Ovary (tissue), 9 donors: ENCODE measurements around the gene TAF3. TPM values are rescaled to one million over a fixed set of nuclear protein-coding genes. Genes with fewer than 3 reads are reported as not detected.
"Not testable (repeated sequence)": the region's sequence is repeated elsewhere in the genome, so short reads cannot be mapped to it uniquely, and the experiment has no call there.

ENCODE experiments used
- DNase-seq, 5 donors: peaks; one replicate each; pipeline ENCODE4 v3.0.0-alpha.2; 2019 to 2020
- H3K27ac ChIP-seq, 2 donors: fragments of 200-600 bp; one replicate each; pipeline versions ENCODE4 v1.5.1 to v1.8.0; 2019 to 2022
- H3K27me3 ChIP-seq: fragments of 200-600 bp; one replicate; pipeline ENCODE4 v1.8.0; 2022
- H3K36me3 ChIP-seq: fragments of 200-600 bp; sonication (generic); one replicate; pipeline ENCODE4 v1.5.1; 2019
- H3K4me1 ChIP-seq: one replicate; pipeline ENCODE4 v1.8.1; 2013; ENCODE audit warnings: mild to moderate bottlenecking, moderate library complexity; ENCODE audit not compliant: insufficient read depth
- H3K4me3 ChIP-seq: fragments of 200-600 bp; sonication (generic); one replicate; pipeline ENCODE4 v1.5.1; 2017
- H3K9me3 ChIP-seq, 2 donors: fragments of 200-600 bp in 1 of 2; sonication (generic) in 1 of 2; one replicate each; pipeline versions ENCODE4 v1.5.1 to v1.8.1; 2013 to 2019; ENCODE audit warnings: mild to moderate bottlenecking in 1 of 2, moderate library complexity in 1 of 2
- CTCF ChIP-seq, 3 donors: fragments of 450-650 bp in 2 of 3; fragments of 200-600 bp in 1 of 3; IDR thresholded peaks; one replicate each; pipeline versions ENCODE4 v1.5.1 to v1.8.0; 2016 to 2022; ENCODE audit warnings: antibody characterized with exemption in 3 of 3, mild to moderate bottlenecking in 1 of 3
- EP300 ChIP-seq: sonication (generic); formaldehyde crosslinking; IDR thresholded peaks from one replicate; pipeline ENCODE4 v1.6.1; 2017; ENCODE audit warnings: antibody characterized with exemption
- POLR2A ChIP-seq: fragments of 450-650 bp; IDR thresholded peaks from one replicate; pipeline ENCODE4 v1.6.1; 2017; ENCODE audit warnings: antibody characterized with exemption, mild to moderate bottlenecking, moderate library complexity
- WGBS, 3 donors: extraction: QIAGEN DNeasy Blood & Tissue Kit in 1 of 3; methylation state at CpG; one replicate each; pipeline versions ENCODE4 v1.1.5 to v1.1.7; 2013 to 2017; 5-methylcytosine and 5-hydroxymethylcytosine counted together
- intact Hi-C, 4 donors: fragments of 100-400 bp; cut with DNase I; formaldehyde crosslinking; loops; one replicate each; pipeline versions ENCODE4 v1.11.0 to v1.15.1; 2022 to 2023
- polyA plus RNA-seq, 2 donors: library from polyadenylated mRNA; stranded (reverse); fragments of 200-250 nt in 1 of 2; fragments of 350-450 nt in 1 of 2; fragmentation: Illumina TruSeq in 1 of 2; extraction: RNeasy Lipid Tissue Mini Kit (QIAGEN cat#74804) in 1 of 2; gene quantifications; one replicate each; pipeline ENCODE4 v1.2.3, GENCODE V29; 2013 to 2014
- total RNA-seq, 7 donors: library from RNA; depleted of rRNA in 2 of 7; stranded (reverse); fragments of >200 nt in 2 of 7; fragmentation: NEBNext Ultra II Directional in 3 of 7; extraction: Animal tissue kit (Norgen Biotek cat#: 25700) in 3 of 7; gene quantifications; one replicate each; pipeline versions ENCODE4 v1.1.0 to v1.2.4, GENCODE V29; 2016 to 2023
- donor health status: DM: no; HTN: no; CAD: no; lungs with moderate emphysema.
- donor health status: DM: no; HTN: no; CAD: no.
- donor health status: Bipolar disorder and iron deficiency.
- donor health status: DM: yes; HTN: yes; CAD: no.
- donor health status: DM: no; HTN: no; CAD: no.
- donor health status: DM: yes; HTN: yes; CAD: no.

Gene TAF3
- total and polyA plus RNA-seq, 9 donors: 7.1 to 15.9 (median 11.8) TPM

- Histone ChIP-seq H3K9me3 (no peaks in the 10 kb centered on the region), H3K27ac (no peak overlapping the region), H3K36me3 (no peaks in the 10 kb centered on the region), H3K4me3 (no peak overlapping the region), H3K4me1 (no peaks in the 10 kb centered on the region), H3K27me3 (no peaks in the 10 kb centered on the region)
- DNase-seq: no peak
- 36 to 48% (median 48%) methylated on average over 17 of the region's 17 CpGs for WGBS, 3 donors
- intact Hi-C loops: no loop called here
- TF ChIP-seq EP300 (no peak), POLR2A (no peak)
These were observed 208.3 kb downstream of the TAF3 start for GRCh38 chr10:8026349-8027259.

GRCh38 chr10:8031211-8031610 is 212.9 kb downstream of the TAF3 start:
- H3K27me3 ChIP-seq, DNase-seq, H3K4me1 ChIP-seq, H3K9me3 ChIP-seq, H3K4me3 ChIP-seq, H3K27ac ChIP-seq, intact Hi-C loops, H3K36me3 ChIP-seq: not testable (repeated sequence)
- WGBS, 3 donors: 83 to 88% (median 84%) methylated on average over 5 of the region's 5 CpGs

GRCh38 chr10:8032558-8032957 is 214.3 kb downstream of the TAF3 start:
- H3K27me3 ChIP-seq: no peaks in the 10 kb centered on the region
- WGBS, 3 donors: 80 to 92% (median 86%) methylated on average over 7 of the region's 7 CpGs
- intact Hi-C loops: no loop called here

GRCh38 chr10:8033812-8034465 is 215.6 kb downstream of the TAF3 start:
- H3K27ac ChIP-seq: no peak overlapping the region
- H3K9me3 ChIP-seq: no peaks in the 10 kb centered on the region
- H3K27me3 ChIP-seq: no peaks in the 10 kb centered on the region
- H3K36me3 ChIP-seq: no peaks in the 10 kb centered on the region
- intact Hi-C loops: no loop called here
- 2 to 7% (median 4%) methylated on average over 33 to 45 of the region's 45 CpGs for WGBS, 3 donors
- TF ChIP-seq EP300: no peak
- TF ChIP-seq CTCF (IDR thresholded peaks at IDR 0.05): no peak
- TF ChIP-seq POLR2A: no peak
- H3K4me3 ChIP-seq: no peak overlapping the region
- DNase-seq: no peak
- H3K4me1 ChIP-seq: peaks cover 3% of the 10 kb centered on the region

More at GRCh38 chr10:8032558-8032957, 214.3 kb downstream of the TAF3 start:
- H3K27ac ChIP-seq: no peak overlapping the region
- no peaks in the 10 kb centered on the region for H3K9me3 ChIP-seq
- peaks cover 3% of the 10 kb centered on the region for H3K4me1 ChIP-seq
- no peak overlapping the region for H3K4me3 ChIP-seq
- no peak for DNase-seq
- no peaks in the 10 kb centered on the region for H3K36me3 ChIP-seq
- no peak for TF ChIP-seq EP300
- TF ChIP-seq CTCF (IDR thresholded peaks at IDR 0.05): no peak
- no peak for TF ChIP-seq POLR2A

GRCh38 chr10:8034466-8035005 is 216.2 kb downstream of the TAF3 start:
- intact Hi-C loops: no loop called here
- no peaks in the 10 kb centered on the region for H3K9me3 ChIP-seq
- H3K27ac ChIP-seq: no peak overlapping the region
- H3K4me3 ChIP-seq: no peak overlapping the region
- TF ChIP-seq EP300 (no peak), POLR2A (no peak), CTCF (IDR thresholded peaks at IDR 0.05) (no peak)
- DNase-seq: no peak
- H3K27me3 ChIP-seq: no peaks in the 10 kb centered on the region
- no peaks in the 10 kb centered on the region for H3K36me3 ChIP-seq
- 2 to 4% (median 3%) methylated on average over 26 to 37 of the region's 37 CpGs for WGBS, 3 donors
- H3K4me1 ChIP-seq: peaks cover 3% of the 10 kb centered on the region
